GM12865 (cell line): ENCODE measurements around the gene SYT15.

Source experiments
- DNase-seq: peaks from one replicate; pipeline ENCODE4 v3.0.0; 2010; ENCODE audit warnings: low read depth
- H3K4me3 ChIP-seq: 2 replicates; pipeline ENCODE4 v1.5.1; 2011; ENCODE audit warnings: mild to moderate bottlenecking, low read depth, low read length, control low read depth
- CTCF ChIP-seq: IDR thresholded peaks from 2 replicates; pipeline ENCODE4 v1.5.1; 2011; ENCODE audit warnings: low read length, control low read depth, low read depth, inconsistent platforms; ENCODE audit not compliant: insufficient read depth; ENCODE audit errors: missing control alignments

Gene SYT15

GRCh38 chr10:46542567-46543465 is 36.1 kb upstream of the SYT15 start:
- TF ChIP-seq CTCF, result no peak
- H3K4me3 ChIP-seq, result no peak overlapping the region
- DNase-seq, result no peak

GRCh38 chr10:46543466-46544377 is 35.2 kb upstream of the SYT15 start:
- no peak for TF ChIP-seq CTCF
- DNase-seq, result no peak
- H3K4me3 ChIP-seq, result no peak overlapping the region

GRCh38 chr10:46544989-46545791 is 33.7 kb upstream of the SYT15 start:
- peak; percentile 27 for TF ChIP-seq CTCF
- DNase-seq, result no peak
- H3K4me3 ChIP-seq, result no peak overlapping the region

DNA sequence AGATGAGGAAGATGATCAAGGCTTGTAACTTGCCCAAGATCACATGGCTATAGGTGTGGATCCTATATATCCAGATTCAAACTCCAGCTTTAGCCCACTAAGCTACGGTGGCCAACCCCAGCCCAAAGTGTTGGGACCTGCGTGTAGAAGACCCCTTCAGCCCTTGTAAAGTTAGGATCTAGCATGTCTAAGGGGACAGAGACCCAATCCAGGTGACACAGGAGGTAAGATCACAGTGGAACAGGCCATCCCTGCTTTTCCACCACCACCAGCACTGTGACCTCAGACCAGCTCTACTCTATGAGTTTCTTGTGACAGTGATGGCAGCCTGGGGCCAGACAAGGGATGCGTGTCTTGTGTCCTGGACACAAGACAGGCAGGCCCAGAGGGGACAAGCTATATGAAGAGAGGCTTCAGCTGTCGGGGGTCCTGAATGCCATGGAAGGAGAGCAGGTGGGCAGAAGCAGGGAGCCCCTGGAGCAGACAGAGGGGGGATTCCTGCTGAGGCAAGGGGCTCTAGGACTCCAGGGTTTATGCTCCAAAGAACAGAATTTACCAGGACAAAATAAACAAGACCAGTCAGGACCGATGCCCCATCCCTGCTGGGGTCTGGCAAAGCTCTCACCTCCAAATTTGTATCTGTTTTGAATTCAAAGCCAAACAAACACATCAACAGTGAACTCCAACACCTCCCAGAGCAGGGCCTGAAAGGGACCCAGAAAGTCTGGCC is 32.9 kb upstream of the SYT15 start:
- TF ChIP-seq CTCF, result no peak

DNA sequence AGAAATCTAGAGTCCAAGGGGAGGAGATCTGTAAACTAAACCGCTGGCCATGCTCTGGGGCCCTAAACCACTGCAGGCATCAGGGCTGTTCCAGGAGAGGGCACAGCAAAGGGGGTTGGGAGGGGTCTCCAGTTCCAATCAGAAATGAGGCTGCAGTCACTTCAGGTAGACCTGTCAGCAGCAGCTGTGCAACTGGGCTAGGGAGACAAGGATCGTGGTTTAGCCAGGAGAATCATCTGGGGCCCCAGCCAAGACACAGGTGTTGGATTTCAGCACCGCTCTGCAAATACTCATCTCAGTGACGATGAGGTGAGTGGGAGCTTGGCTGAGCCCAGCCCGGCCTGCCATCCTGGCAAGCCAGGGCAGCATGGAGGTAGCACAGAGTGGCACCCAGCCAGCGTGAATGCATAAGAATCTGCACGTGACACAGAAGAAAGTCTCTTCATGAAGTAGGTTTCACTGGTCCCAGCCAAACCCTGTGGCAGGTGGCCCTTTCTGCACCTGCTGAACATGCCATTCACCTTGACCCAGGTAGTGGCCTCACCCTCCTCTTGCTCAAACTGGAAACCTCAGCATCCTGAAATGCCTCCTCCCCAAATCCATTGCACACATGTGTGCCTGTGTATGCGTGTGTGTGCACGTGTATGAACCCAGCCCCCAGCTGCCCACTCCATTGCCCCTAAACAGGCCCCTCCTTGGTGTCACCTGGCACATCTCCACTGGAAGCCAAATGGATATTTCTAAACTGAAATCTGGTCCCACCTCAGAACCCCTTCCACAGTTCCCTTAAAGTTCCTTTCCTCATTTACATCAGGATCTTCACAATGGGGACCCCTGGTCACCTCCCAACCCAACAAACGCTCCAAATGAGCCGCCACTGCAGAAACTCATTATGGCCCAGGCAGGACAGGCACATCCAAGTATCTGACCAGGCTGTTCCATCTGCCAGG is 32.1 kb upstream of the SYT15 start:
- H3K4me3 ChIP-seq, result no peak overlapping the region
- DNase-seq, result no peak
- TF ChIP-seq CTCF, result no peak

More for the DNA sequence above, 32.9 kb upstream of the SYT15 start:
- DNase-seq, result no peak
- H3K4me3 ChIP-seq, result no peak overlapping the region
